ENCODE results near the gene PDZD7. TPM values are rescaled to one million over a fixed set of nuclear protein-coding genes. Genes with fewer than 3 reads are reported as not detected.

PDZD7 gene
- total and polyA plus RNA-seq, 2 of the 8 experiments (the other 6 are each of a cell fraction or from before 2014, with no cell fraction given) = 0.88 to 1.6 TPM

- TF ChIP-seq YY1 (IDR thresholded peaks at IDR 0.05; ENCODE audit: low read depth, low read length) (no peak), SUZ12 (IDR thresholded peaks at IDR 0.05; ENCODE audit: low read length) (no peak), TCF12 (IDR thresholded peaks at IDR 0.05; ENCODE audit: low read depth, low read length) (no peak), SRF (IDR thresholded peaks at IDR 0.05; ENCODE audit: low read depth, low read length) (no peak)
These were observed 10.4 kb downstream of the PDZD7 start (continued) for GRCh38 chr10:101020427-101021075.

All from H1 (cell line).